ENCODE measurements around the gene BLOC1S2. TPM values are rescaled to one million over a fixed set of nuclear protein-coding genes. Genes with fewer than 3 reads are reported as not detected.

Gene BLOC1S2
- total and polyA plus RNA-seq, 2 experiments from 2014 or later: 69.0 to 72.8 TPM

DNA sequence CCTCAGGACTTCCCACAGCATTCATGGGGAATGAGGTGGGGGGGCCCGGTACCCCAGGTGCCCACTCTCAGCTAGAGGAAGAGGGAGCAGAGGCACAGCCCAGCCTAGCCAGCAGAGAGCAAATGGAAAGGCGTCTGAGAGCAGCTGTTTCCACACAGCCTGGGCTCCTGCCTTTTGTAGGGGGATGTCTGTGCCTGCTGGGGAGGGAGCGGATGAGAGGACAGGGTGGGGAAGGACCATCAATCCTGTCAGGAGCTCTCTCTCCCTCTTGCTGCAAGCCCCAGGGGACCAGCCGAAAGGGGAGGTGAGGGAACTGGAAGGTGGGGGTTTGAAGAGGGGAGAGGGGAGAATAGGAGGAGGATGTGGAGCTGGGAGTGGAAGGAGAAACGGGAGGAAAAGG, 43.6 kb upstream of the BLOC1S2 start, which contains the start of gene PKD2L1:
TSS of gene PKD2L1 (minus strand) at position 150 of the 400 bp plus-strand sequence. CDS start at position 25, 125 bp downstream.
- H3K27me3 Mint-ChIP-seq (ENCODE audit: insufficient read depth, low read depth, poor library complexity): peaks cover 7% of the 10 kb centered on the region
- peaks cover 2% of the 10 kb centered on the region; the same call in 1 of the 3 replicates for H3K4me1 Mint-ChIP-seq
- TF ChIP-seq, protein P1, sequence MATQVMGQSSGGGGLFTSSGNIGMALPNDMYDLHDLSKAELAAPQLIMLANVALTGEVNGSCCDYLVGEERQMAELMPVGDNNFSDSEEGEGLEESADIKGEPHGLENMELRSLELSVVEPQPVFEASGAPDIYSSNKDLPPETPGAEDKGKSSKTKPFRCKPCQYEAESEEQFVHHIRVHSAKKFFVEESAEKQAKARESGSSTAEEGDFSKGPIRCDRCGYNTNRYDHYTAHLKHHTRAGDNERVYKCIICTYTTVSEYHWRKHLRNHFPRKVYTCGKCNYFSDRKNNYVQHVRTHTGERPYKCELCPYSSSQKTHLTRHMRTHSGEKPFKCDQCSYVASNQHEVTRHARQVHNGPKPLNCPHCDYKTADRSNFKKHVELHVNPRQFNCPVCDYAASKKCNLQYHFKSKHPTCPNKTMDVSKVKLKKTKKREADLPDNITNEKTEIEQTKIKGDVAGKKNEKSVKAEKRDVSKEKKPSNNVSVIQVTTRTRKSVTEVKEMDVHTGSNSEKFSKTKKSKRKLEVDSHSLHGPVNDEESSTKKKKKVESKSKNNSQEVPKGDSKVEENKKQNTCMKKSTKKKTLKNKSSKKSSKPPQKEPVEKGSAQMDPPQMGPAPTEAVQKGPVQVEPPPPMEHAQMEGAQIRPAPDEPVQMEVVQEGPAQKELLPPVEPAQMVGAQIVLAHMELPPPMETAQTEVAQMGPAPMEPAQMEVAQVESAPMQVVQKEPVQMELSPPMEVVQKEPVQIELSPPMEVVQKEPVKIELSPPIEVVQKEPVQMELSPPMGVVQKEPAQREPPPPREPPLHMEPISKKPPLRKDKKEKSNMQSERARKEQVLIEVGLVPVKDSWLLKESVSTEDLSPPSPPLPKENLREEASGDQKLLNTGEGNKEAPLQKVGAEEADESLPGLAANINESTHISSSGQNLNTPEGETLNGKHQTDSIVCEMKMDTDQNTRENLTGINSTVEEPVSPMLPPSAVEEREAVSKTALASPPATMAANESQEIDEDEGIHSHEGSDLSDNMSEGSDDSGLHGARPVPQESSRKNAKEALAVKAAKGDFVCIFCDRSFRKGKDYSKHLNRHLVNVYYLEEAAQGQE (IDR thresholded peaks at IDR 0.05; ENCODE audit: unreplicated experiment): no peak
- no peak for TF ChIP-seq CREB1 (CRISPR knock-in tag; IDR thresholded peaks at IDR 0.05; ENCODE audit: low read depth)
- TF ChIP-seq, protein P2, sequence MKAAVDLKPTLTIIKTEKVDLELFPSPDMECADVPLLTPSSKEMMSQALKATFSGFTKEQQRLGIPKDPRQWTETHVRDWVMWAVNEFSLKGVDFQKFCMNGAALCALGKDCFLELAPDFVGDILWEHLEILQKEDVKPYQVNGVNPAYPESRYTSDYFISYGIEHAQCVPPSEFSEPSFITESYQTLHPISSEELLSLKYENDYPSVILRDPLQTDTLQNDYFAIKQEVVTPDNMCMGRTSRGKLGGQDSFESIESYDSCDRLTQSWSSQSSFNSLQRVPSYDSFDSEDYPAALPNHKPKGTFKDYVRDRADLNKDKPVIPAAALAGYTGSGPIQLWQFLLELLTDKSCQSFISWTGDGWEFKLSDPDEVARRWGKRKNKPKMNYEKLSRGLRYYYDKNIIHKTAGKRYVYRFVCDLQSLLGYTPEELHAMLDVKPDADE (IDR thresholded peaks at IDR 0.05): no peak
- no peak for TF ChIP-seq NANOG (IDR thresholded peaks at IDR 0.05; ENCODE audit: borderline replicate concordance)
- TF ChIP-seq, protein P3, sequence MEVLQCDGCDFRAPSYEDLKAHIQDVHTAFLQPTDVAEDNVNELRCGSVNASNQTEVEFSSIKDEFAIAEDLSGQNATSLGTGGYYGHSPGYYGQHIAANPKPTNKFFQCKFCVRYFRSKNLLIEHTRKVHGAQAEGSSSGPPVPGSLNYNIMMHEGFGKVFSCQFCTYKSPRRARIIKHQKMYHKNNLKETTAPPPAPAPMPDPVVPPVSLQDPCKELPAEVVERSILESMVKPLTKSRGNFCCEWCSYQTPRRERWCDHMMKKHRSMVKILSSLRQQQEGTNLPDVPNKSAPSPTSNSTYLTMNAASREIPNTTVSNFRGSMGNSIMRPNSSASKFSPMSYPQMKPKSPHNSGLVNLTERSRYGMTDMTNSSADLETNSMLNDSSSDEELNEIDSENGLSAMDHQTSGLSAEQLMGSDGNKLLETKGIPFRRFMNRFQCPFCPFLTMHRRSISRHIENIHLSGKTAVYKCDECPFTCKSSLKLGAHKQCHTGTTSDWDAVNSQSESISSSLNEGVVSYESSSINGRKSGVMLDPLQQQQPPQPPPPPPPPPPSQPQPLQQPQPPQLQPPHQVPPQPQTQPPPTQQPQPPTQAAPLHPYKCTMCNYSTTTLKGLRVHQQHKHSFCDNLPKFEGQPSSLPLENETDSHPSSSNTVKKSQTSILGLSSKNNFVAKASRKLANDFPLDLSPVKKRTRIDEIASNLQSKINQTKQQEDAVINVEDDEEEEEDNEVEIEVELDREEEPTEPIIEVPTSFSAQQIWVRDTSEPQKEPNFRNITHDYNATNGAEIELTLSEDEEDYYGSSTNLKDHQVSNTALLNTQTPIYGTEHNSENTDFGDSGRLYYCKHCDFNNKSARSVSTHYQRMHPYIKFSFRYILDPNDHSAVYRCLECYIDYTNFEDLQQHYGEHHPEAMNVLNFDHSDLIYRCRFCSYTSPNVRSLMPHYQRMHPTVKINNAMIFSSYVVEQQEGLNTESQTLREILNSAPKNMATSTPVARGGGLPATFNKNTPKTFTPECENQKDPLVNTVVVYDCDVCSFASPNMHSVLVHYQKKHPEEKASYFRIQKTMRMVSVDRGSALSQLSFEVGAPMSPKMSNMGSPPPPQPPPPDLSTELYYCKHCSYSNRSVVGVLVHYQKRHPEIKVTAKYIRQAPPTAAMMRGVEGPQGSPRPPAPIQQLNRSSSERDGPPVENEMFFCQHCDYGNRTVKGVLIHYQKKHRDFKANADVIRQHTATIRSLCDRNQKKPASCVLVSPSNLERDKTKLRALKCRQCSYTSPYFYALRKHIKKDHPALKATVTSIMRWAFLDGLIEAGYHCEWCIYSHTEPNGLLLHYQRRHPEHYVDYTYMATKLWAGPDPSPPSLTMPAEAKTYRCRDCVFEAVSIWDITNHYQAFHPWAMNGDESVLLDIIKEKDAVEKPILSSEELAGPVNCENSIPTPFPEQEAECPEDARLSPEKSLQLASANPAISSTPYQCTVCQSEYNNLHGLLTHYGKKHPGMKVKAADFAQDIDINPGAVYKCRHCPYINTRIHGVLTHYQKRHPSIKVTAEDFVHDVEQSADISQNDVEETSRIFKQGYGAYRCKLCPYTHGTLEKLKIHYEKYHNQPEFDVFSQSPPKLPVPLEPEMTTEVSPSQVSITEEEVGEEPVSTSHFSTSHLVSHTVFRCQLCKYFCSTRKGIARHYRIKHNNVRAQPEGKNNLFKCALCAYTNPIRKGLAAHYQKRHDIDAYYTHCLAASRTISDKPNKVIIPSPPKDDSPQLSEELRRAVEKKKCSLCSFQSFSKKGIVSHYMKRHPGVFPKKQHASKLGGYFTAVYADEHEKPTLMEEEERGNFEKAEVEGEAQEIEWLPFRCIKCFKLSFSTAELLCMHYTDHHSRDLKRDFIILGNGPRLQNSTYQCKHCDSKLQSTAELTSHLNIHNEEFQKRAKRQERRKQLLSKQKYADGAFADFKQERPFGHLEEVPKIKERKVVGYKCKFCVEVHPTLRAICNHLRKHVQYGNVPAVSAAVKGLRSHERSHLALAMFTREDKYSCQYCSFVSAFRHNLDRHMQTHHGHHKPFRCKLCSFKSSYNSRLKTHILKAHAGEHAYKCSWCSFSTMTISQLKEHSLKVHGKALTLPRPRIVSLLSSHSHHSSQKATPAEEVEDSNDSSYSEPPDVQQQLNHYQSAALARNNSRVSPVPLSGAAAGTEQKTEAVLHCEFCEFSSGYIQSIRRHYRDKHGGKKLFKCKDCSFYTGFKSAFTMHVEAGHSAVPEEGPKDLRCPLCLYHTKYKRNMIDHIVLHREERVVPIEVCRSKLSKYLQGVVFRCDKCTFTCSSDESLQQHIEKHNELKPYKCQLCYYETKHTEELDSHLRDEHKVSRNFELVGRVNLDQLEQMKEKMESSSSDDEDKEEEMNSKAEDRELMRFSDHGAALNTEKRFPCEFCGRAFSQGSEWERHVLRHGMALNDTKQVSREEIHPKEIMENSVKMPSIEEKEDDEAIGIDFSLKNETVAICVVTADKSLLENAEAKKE (CRISPR knock-in tag; IDR thresholded peaks at IDR 0.05): no peak
- no peak for TF ChIP-seq POLR2AphosphoS5 (IDR thresholded peaks at IDR 0.05; ENCODE audit: low read depth)
- no peak for TF ChIP-seq EZH2 (IDR thresholded peaks at IDR 0.05; ENCODE audit: low read depth, unreplicated experiment)
- TF ChIP-seq, protein P4, sequence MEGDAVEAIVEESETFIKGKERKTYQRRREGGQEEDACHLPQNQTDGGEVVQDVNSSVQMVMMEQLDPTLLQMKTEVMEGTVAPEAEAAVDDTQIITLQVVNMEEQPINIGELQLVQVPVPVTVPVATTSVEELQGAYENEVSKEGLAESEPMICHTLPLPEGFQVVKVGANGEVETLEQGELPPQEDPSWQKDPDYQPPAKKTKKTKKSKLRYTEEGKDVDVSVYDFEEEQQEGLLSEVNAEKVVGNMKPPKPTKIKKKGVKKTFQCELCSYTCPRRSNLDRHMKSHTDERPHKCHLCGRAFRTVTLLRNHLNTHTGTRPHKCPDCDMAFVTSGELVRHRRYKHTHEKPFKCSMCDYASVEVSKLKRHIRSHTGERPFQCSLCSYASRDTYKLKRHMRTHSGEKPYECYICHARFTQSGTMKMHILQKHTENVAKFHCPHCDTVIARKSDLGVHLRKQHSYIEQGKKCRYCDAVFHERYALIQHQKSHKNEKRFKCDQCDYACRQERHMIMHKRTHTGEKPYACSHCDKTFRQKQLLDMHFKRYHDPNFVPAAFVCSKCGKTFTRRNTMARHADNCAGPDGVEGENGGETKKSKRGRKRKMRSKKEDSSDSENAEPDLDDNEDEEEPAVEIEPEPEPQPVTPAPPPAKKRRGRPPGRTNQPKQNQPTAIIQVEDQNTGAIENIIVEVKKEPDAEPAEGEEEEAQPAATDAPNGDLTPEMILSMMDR (conservative IDR thresholded peaks at IDR 0.05; ENCODE audit: low read depth in 2 of 2): no peak
- no peak for TF ChIP-seq JUNB (IDR thresholded peaks at IDR 0.05; ENCODE audit: unreplicated experiment)
- TF ChIP-seq STAT1 (IDR thresholded peaks at IDR 0.05; ENCODE audit: unreplicated experiment): no peak
- no peak for TF ChIP-seq EZH2phosphoT487 (IDR thresholded peaks at IDR 0.05; ENCODE audit: unreplicated experiment)
- no peak for TF ChIP-seq ZNF114 (CRISPR knock-in tag; IDR thresholded peaks at IDR 0.05)
- TF ChIP-seq ZNF331 (CRISPR knock-in tag; IDR thresholded peaks at IDR 0.05; ENCODE audit: low read depth): no peak
- Histone ChIP-seq H3K36me3 (ENCODE audit: insufficient read depth) (no peaks in the 10 kb centered on the region), H2AFZ (no peak within 1 kb of the TSS), H3K27me3 (ENCODE audit: insufficient read depth) (no peaks in the 10 kb centered on the region), H3K79me2 (replicated peaks; ENCODE audit: insufficient read depth) (no peaks in the 10 kb centered on the region), H3K4me3 (no peak within 1 kb of the TSS), H3F3A (replicated peaks; ENCODE audit: low read depth) (no peaks in the 10 kb centered on the region), H4K20me1 (replicated peaks; ENCODE audit: insufficient read depth) (no peaks in the 10 kb centered on the region), H3K9me2 (ENCODE audit: insufficient read depth) (0 out of 2 replicates have a peak, but pooled peaks cover 6% of the 10 kb centered on the region), H3K4me2 (no peak within 1 kb of the TSS), H3K27ac (ENCODE audit: low read depth) (no peak within 1 kb of the TSS), H3K4me1 (ENCODE audit: insufficient read depth) (no peaks in the 10 kb centered on the region)
- H3K27ac Mint-ChIP-seq: no peak within 1 kb of the TSS
- DNase-seq (ENCODE audit: low spot score): no peak
- ATAC-seq: no peak
- no peaks in the 10 kb centered on the region for H3K36me3 Mint-ChIP-seq (ENCODE audit: low read depth)
- H3K9me3 Mint-ChIP-seq: no peaks in the 10 kb centered on the region
- no peak within 1 kb of the TSS for H3K4me3 Mint-ChIP-seq

Measured in GM23338 (cell line).